ENCODE measurements around the gene TMCC3.

Gene TMCC3

DNA sequence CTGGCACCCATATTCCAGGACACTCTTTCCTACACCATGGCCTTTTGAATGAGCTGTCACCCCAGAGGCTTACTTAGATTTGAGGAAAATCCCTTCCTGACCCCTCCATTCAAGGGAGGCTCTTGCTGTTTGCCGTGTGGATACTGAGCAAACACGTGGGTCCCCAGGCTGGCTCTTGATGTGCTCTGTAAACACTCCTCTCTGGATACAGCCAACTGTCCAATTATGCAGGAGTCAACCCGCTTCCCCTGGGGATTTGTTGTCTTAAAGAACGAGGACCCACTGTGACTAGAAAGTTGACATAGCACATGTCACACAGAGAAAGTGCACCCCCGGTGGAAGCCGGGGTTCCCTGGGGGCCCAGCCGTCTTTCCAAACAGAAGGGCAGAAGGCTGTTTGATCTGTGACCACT, 114.8 kb downstream of the TMCC3 start:
- DNase-seq (ENCODE audit: low spot score) (no peak), FAIRE-seq (no peak)

DNA sequence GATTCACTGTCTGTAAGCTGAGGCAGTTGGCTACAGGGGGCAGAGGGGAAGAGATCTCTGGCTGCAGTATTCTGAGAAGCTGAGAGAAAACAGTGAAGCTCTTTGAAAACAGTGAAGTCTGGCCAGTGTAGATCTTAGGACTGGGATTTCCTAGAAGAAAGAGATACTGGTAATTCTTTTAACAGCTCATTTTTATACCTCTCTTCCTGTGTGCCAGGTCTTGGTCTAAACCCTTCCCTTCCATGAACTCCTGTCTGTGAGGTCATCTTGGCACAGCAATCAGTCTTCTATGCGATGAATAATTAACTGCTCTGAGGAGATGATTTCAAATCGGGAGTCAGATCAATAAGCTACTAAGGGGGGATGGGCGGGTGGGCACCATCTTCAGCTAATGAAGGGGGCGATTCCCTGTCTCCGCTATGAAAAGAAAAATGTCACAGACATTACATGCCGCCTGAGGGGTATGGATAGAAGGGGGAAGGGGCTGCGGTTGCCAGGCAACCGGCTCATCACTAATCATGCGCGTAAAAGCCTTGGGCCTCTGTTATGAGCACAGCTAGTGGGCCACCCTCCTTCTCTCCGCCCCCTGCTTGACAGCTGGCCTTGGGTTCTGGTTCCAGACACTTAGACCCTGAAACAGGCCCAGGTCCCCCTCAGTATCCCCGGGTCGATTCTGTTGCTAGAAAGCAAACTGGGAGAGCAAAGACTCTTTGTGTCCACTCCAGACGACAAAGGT, 115.4 kb downstream of the TMCC3 start:
- DNase-seq (ENCODE audit: low spot score) (no peak), FAIRE-seq (no peak)

DNA sequence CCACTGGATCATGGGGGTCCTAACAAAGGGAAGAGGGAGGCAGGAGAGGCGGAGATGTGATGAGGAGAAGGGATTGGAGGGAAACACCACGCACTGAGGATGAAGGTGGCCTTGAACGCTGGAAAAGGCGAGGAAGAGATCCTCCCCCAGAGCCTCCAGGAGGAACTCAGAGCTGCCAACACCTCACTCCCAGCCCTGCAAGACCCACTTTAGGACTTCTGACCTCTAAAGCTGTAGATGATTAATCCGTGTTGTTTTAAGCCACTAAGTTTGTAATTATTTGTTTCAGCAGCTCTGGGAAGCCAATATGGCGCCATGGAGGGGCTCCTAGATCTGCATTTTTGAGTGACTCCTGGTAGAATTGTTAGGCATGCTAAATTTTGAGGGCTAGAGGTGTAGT, 116.1 kb downstream of the TMCC3 start:
- FAIRE-seq (no peak), DNase-seq (ENCODE audit: low spot score) (no peak)

DNA sequence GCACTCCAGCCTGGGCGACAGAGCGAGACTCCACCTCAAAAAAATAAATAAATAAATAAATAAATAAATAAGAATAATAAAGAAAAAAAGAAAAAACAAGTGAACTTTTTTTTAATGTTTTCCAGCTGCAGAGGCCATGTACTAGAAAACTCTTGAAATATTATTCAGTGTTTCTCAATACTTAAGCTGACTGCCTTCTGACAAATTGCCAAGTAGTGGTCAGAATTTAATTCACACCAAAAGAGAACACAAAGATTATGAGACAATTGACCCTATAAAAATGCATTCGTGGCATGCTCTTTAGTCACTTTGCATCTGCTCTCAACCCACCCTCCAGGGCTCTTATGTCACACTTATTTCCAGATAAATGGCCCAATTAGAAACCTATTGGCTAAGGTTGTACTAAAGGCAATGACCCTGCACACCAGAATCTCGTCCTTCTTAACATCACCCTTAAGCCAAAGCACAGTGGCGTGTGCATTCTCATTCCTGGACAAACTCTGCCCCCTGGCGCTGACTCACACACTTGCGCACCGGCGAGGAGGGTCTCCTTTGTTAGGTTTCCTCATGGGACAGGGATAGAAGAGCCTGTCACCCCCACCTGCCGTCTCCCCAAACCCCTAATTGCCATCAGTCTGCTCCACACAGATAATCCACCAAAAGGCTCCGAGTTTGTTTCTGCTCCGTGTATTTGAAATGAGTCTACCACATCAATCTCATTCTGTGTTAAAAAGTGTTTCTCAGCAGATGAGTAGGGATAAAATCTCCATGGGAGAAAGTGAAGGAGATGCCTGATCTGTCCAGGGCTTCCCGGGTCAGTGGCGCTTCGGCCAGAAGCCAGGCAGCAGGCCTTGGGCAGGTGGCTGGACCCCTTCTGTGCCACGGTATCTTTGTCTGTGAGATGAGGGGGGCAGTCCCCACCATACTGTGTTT, 117.6 kb downstream of the TMCC3 start:
- DNase-seq (ENCODE audit: low spot score) = peak; percentile 64
- no peak for FAIRE-seq

DNA sequence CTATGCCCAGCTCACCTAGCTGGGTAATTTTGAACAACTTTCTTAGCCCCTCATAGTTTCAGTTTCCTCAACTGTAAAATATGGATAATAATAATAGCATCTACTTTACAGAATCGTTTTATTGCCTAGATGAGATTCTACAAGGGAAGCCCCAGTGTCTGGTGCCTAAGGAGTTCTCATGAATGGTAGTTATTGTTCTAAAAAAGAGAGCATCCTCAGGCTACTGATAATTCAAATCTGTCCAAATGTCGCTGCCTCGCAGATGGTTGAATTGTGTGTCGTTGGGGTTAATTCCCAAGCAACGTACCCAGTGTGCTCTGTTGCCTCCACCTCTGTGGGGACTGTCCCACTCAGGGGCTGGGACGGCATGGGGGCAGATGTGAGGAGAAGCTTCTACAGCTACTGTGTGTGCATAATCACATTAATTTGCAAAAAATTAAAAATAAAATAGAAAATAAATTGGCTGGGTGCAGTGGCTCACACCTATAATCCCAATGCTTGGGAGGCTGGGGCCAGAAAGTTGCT, 119.1 kb downstream of the TMCC3 start:
- DNase-seq (ENCODE audit: low spot score) = no peak
- FAIRE-seq = no peak

DNA sequence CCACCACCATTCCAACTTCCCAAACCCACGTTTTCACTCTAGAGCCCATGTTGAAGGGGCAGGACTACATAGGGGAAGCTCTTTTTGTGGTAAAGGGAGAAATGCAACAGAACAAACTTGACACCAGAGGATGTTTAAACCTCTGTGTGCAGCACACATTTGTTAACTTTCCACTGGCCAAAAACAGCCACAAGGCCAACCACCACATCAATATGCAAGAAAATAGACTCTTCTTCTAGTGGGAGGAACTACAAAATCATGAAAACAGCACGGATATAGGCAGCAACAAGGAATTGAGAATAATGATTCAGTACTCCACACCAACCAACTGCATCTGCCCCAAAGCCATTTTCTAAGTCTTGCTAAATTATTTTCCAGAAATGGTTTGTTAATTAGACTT, 124.4 kb downstream of the TMCC3 start:
- no peak for DNase-seq (ENCODE audit: low spot score)
- FAIRE-seq = no peak

Data from urothelium cell line (cell line).